HG03039 (cell line): ENCODE results near the gene SLX4IP.
A peak's percentile ranks its signal among the peaks of the same experiment; 100 is the strongest.
"Not testable (repeated sequence)": the region's sequence is repeated elsewhere in the genome, so short reads cannot be mapped to it uniquely, and the experiment has no call there.

ENCODE experiments used
- ATAC-seq: cut with Tn5 transposase; IDR thresholded peaks from one replicate; pipeline ENCODE4 v1.9.1; 2021; ENCODE audit warnings: mild to moderate bottlenecking, moderate library complexity; ENCODE audit not compliant: unreplicated experiment

SLX4IP gene

DNA sequence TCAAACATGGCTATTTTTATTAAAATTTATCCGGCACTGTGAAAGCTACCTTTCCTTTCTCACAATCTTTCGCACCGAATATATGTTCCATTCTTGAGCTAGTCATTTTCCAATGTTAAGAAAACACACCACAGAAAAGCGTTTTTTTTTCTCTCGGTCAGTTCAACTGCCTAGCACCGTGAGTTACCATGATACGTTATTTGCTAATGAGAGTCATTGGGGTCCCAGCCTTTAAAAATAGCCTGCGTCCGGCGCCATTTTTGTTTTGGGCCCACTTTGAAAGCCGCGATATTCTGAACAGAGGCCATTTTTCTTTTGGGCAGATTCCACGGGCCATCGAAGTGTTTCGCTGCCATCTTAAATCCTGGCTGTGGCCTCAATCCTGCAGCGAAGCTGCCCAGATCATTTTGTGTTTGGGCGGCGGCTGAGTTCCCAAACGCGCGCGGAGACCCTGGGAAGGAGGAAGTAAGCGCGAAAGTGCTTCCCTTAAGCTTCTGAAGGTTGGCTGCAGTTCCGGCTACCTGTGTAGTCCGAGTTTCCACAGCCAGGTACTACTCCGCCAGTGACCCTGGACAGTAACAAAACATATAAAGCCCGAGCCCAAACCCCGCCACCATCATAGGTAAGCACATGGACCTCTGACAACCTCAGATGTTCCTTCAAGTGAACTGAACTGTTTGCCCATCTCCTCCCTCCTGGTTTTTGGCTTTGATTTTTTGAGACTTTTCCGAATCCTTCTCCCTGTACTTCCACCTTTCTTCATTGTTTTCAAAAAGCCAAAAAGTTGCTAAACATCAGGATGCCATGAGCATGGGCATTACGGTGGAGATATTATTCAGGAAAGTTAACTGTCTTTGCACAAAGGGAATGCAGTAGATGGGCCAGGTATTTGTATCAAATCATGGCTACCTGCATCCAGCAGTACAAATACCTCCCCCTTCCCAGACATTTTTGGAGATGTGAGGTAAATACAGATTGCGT is at the start of gene SLX4IP:
Gene SLX4IP, plus strand, starts transcription at position 474 of the 981 bp plus-strand sequence. CDS start 22,900 bp downstream, outside the sequence.
- peak; percentile 54 for ATAC-seq

- no peak for ATAC-seq
These were observed 49.1 kb upstream of the SLX4IP start for GRCh38 chr20:10385850-10386544.

GRCh38 chr20:10387686-10388085 is 47.4 kb upstream of the SLX4IP start:
- ATAC-seq, result no peak

DNA sequence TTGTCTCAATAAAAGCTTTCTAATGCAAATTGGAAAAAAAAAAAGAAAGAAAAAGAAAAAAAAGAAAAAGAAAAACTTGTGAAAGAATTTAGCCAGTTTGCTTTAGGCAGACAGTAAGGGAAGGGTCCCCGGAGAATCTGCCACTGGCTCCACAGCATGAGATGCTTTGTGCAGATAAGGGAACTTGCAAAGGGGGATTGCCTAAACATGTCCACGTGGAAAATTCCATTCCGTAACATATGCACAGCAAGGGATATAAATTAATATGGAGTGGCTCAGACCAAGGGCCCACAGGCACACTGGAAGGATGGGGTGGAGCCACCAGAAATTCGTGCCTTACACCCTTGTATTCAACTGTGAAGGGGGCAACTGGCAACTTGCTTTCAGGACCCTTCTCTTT is 46.5 kb upstream of the SLX4IP start:
- ATAC-seq, result no peak

DNA sequence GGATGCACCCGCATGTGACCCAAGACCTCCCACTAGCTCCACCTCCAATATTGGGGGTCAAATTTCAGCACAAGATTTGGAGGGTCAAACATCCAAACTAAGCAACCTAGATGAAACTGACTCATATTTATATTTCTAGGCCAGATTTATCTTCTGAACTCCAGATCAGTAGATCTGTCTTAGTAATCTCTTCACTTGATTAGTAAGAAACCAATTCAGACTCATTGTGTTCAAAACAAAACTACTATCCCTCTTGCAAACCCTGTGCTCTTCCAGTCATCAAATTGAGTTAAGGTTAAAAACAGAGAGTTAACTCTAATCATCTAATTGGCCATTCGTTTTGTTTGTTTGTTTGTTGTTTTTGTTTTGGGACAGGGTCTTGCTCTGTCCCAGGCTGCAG is 44.4 kb upstream of the SLX4IP start:
- no peak for ATAC-seq

- not testable (repeated sequence) for ATAC-seq
These were observed 40.4 kb upstream of the SLX4IP start for GRCh38 chr20:10394752-10395151.

- ATAC-seq, result no peak
These were observed 36.2 kb upstream of the SLX4IP start for GRCh38 chr20:10398834-10399369.

DNA sequence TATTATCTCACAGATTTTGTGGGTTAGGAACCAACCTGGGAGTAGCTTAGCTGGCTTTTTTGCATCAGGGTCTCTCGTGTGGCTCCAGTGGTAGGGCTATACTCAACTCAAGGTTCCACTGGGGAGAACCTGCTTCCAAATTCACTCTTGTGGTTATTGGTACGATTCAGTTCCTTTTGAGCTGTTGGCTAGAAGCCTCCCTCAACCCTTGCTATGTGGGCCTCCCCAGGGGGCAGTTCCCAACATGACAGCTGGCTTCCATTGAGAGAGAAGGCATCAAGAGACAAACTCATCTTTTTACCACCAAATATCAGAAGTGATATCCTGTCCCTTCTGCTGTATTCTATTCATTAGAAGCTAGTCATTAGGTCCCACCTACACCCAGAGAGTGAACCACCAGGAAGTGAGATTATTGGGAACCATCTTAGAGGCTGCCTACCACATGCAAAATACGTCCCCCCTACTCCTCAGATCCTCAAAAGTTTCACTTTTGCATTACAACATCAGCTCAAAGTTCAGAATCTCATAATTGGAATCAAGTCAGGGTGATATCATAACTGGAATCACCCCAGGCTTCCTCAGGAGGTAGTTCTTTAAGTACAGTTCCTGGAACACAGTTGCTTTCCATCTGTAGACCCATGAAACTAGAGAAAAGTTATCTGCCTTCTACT is 32.0 kb upstream of the SLX4IP start:
- ATAC-seq, result no peak

GRCh38 chr20:10404023-10404628 is 31.0 kb upstream of the SLX4IP start:
- ATAC-seq, result no peak

DNA sequence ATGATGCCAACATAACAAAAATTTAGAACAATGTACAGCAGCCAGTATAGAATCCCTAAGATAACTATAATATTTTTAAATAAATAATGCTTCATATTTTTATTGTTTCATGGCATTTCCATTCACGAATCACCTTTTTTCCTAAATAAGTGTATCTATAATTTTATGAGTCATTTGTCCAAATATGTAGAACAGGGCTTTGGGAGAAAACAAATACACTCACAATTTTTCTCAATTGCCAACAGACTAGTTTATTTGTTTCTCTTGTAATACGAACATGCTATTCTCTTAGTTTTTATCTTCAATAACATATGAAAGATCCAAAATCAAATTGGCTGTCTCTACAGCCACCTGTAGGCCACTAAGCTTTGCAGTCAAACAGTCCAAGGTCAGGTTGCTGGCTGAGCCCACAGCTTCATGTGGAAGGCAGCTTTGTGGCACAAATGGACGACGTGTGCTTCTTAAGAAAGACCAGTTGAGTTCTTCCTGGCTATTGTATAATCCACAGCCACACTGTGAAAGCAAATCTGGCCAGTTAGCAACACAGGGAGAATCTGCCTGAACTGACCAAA is 30.1 kb upstream of the SLX4IP start:
- no peak for ATAC-seq

GRCh38 chr20:10408108-10408813 is 26.8 kb upstream of the SLX4IP start:
- ATAC-seq, result no peak

- ATAC-seq, result no peak
These were observed 23.4 kb upstream of the SLX4IP start for GRCh38 chr20:10411673-10412072.

- no peak for ATAC-seq
These were observed 22.3 kb upstream of the SLX4IP start for GRCh38 chr20:10412591-10413408.

GRCh38 chr20:10415013-10415650 is 20.0 kb upstream of the SLX4IP start:
- ATAC-seq, result no peak

DNA sequence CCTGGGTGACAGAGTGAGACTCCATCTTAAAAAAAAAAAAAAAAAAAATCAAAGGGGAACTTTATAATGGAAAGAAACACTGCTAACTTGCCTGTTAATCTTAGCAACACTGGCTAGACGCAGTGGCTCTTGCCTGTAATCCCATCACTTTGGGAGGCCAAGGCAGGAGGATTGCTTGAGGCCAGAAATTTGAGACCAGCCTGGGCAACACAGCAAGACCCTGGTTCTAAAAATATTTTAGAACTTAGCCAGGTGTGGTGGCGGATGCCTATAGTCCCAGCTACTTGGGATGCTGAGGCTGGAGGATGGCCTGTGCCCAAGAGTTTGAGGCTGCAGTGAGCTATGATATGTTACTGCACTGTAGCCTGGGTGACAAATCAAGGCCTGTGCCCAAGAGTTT is 17.9 kb upstream of the SLX4IP start:
- not testable (repeated sequence) for ATAC-seq

DNA sequence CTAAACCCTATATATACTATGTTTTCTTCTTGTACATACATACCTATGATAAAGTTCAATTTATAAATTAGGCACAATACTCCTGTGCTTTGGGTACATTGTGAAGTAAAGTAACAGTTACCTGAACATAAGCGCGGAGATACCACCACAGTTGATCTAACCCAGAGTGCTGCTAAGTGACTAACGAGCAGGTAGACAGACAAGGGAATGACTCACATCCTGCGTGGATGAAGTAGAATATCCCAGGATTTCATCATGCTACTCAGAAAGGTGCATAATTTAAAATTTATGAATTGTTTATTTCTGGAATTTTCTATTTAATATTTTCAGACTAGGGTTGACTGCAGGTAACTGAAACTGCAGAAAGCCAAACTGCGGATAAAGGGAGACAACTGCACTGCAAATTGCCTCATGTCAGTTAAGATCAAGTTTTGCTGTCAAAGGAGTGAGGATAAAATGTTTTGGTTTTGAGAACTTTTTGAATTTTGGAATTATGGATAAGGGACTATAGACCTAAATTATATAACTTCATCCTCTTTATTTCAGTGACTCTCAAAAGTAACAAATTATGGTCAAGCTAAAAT is 15.5 kb upstream of the SLX4IP start:
- no peak for ATAC-seq

DNA sequence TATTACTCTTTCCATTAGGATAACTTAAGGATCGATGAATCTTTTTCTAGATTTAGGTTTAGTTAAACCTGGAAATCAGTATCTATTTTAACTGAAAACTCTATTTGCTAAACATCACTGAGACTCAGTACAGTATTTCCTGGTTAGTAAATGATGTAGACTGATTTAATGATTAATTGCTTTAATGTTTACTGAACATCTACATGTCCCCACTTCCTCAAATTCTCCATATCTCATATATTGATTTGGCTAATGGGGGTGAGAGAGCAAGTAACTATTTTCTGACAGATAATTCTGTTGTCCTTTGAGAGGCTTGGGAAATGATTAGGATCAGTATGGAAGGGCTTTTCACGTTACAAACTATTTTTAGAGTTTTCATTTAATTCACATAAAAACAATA is 11.4 kb upstream of the SLX4IP start:
- ATAC-seq, result no peak

DNA sequence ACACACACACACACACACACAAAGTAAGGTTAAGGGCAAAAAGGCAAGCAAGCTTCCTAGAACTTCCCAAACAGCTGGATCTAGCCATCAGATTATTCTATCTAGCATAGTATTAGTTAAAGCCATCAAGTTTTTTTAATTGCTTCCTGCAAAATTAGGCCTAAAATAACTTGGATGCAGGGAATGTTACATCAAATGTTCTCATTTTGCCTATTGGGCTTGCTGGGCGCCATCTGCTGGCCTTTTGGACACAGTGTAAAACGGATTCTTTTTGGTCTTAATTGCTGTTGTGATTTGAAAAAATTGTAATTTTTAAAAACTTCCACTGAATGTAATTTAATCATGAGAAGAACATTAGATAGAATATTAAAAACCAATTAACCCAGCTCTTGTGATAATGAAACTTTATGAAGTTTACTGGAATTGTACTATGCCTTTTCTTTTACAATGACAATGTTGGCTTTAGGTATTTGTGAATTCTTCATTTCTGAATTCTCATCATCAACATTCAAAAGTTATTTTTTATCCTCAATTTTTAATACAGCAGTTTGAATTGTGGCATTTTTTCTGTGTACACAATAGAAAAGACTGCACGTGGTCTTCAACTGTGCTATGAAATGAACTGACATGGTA is 7.9 kb upstream of the SLX4IP start:
- ATAC-seq, result no peak
